Type B pancreatic cell (in vitro differentiated cells): Measurements from ENCODE around the gene REC8. TPM values are rescaled to one million over a fixed set of nuclear protein-coding genes. Genes with fewer than 3 reads are reported as not detected.

ENCODE experiments used
- DNase-seq: peaks from one replicate; pipeline ENCODE4 v3.0.0; 2021; ENCODE audit warnings: mixed read lengths; ENCODE audit not compliant: unreplicated experiment; ENCODE audit errors: extremely low spot score
- H3K27ac Mint-ChIP-seq: 2 replicates; pipeline ENCODE4 v1.8.0; 2021; ENCODE audit warnings: mild to moderate bottlenecking, mixed read lengths
- H3K27me3 Mint-ChIP-seq: 2 replicates; pipeline ENCODE4 v1.8.0; 2021; ENCODE audit warnings: mixed read lengths
- H3K36me3 Mint-ChIP-seq: 2 replicates; pipeline ENCODE4 v1.8.0; 2021; ENCODE audit warnings: mixed read lengths
- H3K4me1 Mint-ChIP-seq: one replicate; pipeline ENCODE4 v1.8.0; 2021; ENCODE audit warnings: mixed read lengths; ENCODE audit not compliant: unreplicated experiment
- H3K4me3 Mint-ChIP-seq: 2 replicates; pipeline ENCODE4 v1.8.0; 2021; ENCODE audit warnings: mild to moderate bottlenecking, mixed read lengths
- H3K9me3 Mint-ChIP-seq: 2 replicates; pipeline ENCODE4 v1.8.0; 2021; ENCODE audit warnings: mixed read lengths
- CTCF ChIP-seq: fragments of 200-600 bp; sonication (generic); conservative IDR thresholded peaks from 2 replicates; pipeline ENCODE4 v1.5.0; 2021; ENCODE audit warnings: antibody characterized with exemption, mild to moderate bottlenecking
- total RNA-seq: library from RNA; stranded (reverse); gene quantifications from 2 replicates; pipeline ENCODE4 v1.2.1, GENCODE V29; 2021; ENCODE audit warnings: low replicate concordance

REC8 gene
- total RNA-seq, 1 donor from 2014 or later = 221 TPM

DNA sequence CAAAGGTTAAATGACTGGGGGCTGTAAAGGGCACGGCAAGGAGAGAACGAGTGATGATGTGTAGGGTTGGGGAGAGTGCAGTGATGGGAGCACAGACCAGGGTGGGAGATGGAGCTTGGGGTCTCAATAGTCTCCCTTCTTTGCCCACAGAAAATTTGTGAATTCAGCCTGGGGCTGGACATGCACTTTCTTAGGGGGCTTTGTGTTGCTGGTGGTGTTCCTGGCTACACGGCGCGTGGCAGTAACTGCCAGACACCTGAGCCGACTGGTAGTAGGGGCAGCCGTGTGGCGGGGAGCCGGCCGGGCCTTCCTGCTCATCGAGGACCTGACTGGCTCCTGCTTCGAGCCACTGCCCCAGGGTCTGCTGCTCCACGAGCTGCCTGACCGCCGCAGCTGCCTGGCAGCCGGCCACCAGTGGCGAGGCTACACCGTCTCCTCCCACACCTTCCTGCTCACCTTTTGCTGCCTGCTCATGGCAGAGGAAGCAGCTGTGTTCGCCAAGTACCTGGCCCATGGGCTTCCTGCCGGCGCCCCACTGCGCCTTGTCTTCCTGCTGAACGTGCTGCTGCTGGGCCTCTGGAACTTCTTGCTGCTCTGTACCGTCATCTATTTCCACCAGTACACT is 39.7 kb upstream of the REC8 start:
- H3K4me3 Mint-ChIP-seq = no peak overlapping the region
- H3K27me3 Mint-ChIP-seq = no peaks in the 10 kb centered on the region
- peaks cover 14% of the 10 kb centered on the region for H3K4me1 Mint-ChIP-seq
- peaks cover 4% of the 10 kb centered on the region for H3K36me3 Mint-ChIP-seq
- no peak for TF ChIP-seq CTCF
- no peak overlapping the region for H3K27ac Mint-ChIP-seq
- H3K9me3 Mint-ChIP-seq = no peaks in the 10 kb centered on the region
- DNase-seq = no peak

GRCh38 chr14:24132976-24133375 is 38.9 kb upstream of the REC8 start:
- no peak for TF ChIP-seq CTCF
- H3K4me3 Mint-ChIP-seq = no peak overlapping the region
- H3K9me3 Mint-ChIP-seq = no peaks in the 10 kb centered on the region
- peaks cover 5% of the 10 kb centered on the region for H3K36me3 Mint-ChIP-seq
- no peaks in the 10 kb centered on the region for H3K27me3 Mint-ChIP-seq
- H3K27ac Mint-ChIP-seq = no peak overlapping the region
- H3K4me1 Mint-ChIP-seq = peaks cover 15% of the 10 kb centered on the region
- no peak for DNase-seq

- Mint-ChIP-seq H3K4me3 (no peak overlapping the region), H3K9me3 (no peaks in the 10 kb centered on the region), H3K27me3 (no peaks in the 10 kb centered on the region), H3K36me3 (peaks cover 8% of the 10 kb centered on the region), H3K27ac (no peak overlapping the region), H3K4me1 (peaks cover 18% of the 10 kb centered on the region)
- peak; percentile 50 for TF ChIP-seq CTCF
- no peak for DNase-seq
Observed at GRCh38 chr14:24133735-24134134, 38.1 kb upstream of the REC8 start.

GRCh38 chr14:24135584-24135833 is 36.4 kb upstream of the REC8 start:
- TF ChIP-seq CTCF = no peak
- Mint-ChIP-seq H3K4me3 (peak overlapping the region; percentile 94), H3K4me1 (peaks cover 29% of the 10 kb centered on the region), H3K27me3 (no peaks in the 10 kb centered on the region), H3K9me3 (no peaks in the 10 kb centered on the region), H3K36me3 (peaks cover 20% of the 10 kb centered on the region), H3K27ac (peak overlapping the region; percentile 87)
- no peak for DNase-seq

- DNase-seq = peak; percentile 91
- H3K27me3 Mint-ChIP-seq = no peaks in the 10 kb centered on the region
- peaks cover 29% of the 10 kb centered on the region for H3K4me1 Mint-ChIP-seq
- H3K4me3 Mint-ChIP-seq = peak within 1 kb of the TSS; percentile 94
- no peak for TF ChIP-seq CTCF
- peak within 1 kb of the TSS; percentile 87 for H3K27ac Mint-ChIP-seq
- no peaks in the 10 kb centered on the region for H3K9me3 Mint-ChIP-seq
- peaks cover 20% of the 10 kb centered on the region for H3K36me3 Mint-ChIP-seq
Observed at GRCh38 chr14:24135834-24136683, 35.8 kb upstream of the REC8 start, which contains the start of gene PSME1. Gene PSME1, plus strand, starts transcription at chr14:24136194. Its CDS starts 69 bp downstream, at chr14:24136263.
